NCI-H2107 treated with DMSO at 0.1 percent for 48 hours (cell line): ENCODE measurements around the gene MISP3.
A peak's percentile ranks its signal among the peaks of the same experiment; 100 is the strongest.

ENCODE experiments used
- DNase-seq: peaks from one replicate; lab custom pipeline; 2025; ENCODE audit not compliant: unreplicated experiment; lab: John Stamatoyannopoulos, UW

MISP3 gene

GRCh38 chr19:14078411-14078810 lies 5.8 kb downstream of the MISP3 start:
- no peak for DNase-seq

GRCh38 chr19:14080887-14081796 lies 8.6 kb downstream of the MISP3 start:
- DNase-seq, result peak; percentile 96

- DNase-seq, result no peak
Observed at GRCh38 chr19:14081797-14082674, 9.4 kb downstream of the MISP3 start.

GRCh38 chr19:14082675-14082960 lies 10.0 kb downstream of the MISP3 start:
- DNase-seq, result no peak

GRCh38 chr19:14085309-14085995 lies 12.9 kb downstream of the MISP3 start, which contains the start of gene C19orf67:
C19orf67 (minus strand) TSS chr19:14085783; CDS start chr19:14085627, 156 bp downstream.
- no peak for DNase-seq

GRCh38 chr19:14086098-14086497 lies 13.5 kb downstream of the MISP3 start:
- DNase-seq, result no peak

GRCh38 chr19:14088634-14089411 lies 16.2 kb downstream of the MISP3 start:
- DNase-seq, result no peak

- DNase-seq, result no peak
Observed at GRCh38 chr19:14089412-14089661, 16.8 kb downstream of the MISP3 start.

GRCh38 chr19:14089662-14090508 lies 17.3 kb downstream of the MISP3 start:
- DNase-seq, result no peak

- DNase-seq, result no peak
Observed at GRCh38 chr19:14090509-14091080, 18.0 kb downstream of the MISP3 start, which contains the start of gene SAMD1. SAMD1 (minus strand) TSS chr19:14090751.

- DNase-seq, result no peak
Observed at GRCh38 chr19:14091081-14091812, 18.7 kb downstream of the MISP3 start.

GRCh38 chr19:14091813-14092462 lies 19.4 kb downstream of the MISP3 start:
- no peak for DNase-seq

GRCh38 chr19:14093117-14093823 lies 20.7 kb downstream of the MISP3 start:
- no peak for DNase-seq

- DNase-seq, result no peak
Observed at GRCh38 chr19:14094854-14095253, 22.3 kb downstream of the MISP3 start.

GRCh38 chr19:14096272-14096992 lies 23.8 kb downstream of the MISP3 start:
- DNase-seq, result no peak

- no peak for DNase-seq
Observed at GRCh38 chr19:14097532-14098151, 25.1 kb downstream of the MISP3 start.
